CD4-positive, alpha-beta T cell (primary cell): Measurements from ENCODE around the gene LCE7A. TPM values are rescaled to one million over a fixed set of nuclear protein-coding genes. Genes with fewer than 3 reads are reported as not detected.

Experiments
- ATAC-seq: fragments of 200-7000 bp; cut with Tn5 transposase; one replicate; pipeline ENCODE4 v1.10.0; 2022; ENCODE audit warnings: mild to moderate bottlenecking; ENCODE audit not compliant: poor library complexity
- CTCF ChIA-PET: fragments of 350-600 bp; sonication (Branson Sonifier 250); formaldehyde crosslinking; loops from one replicate; lab custom pipeline; 2021; ENCODE audit warnings: antibody characterized with exemption, inconsistent platforms; lab: Charles Lee
- POLR2A ChIA-PET: fragments of 350-600 bp; sonication (Branson Sonifier 250); formaldehyde crosslinking; loops from one replicate; lab custom pipeline; 2021; ENCODE audit warnings: antibody characterized with exemption, inconsistent platforms; lab: Charles Lee
- DNase-seq, 14 experiments: peaks; one replicate each; pipeline ENCODE4 v3.0.0-alpha.2; 2013 to 2020; ENCODE audit warnings: mixed read lengths in 2 of 14
- H3K27ac ChIP-seq, 2 donors: one replicate each; pipeline versions ENCODE4 v1.5.1 to v1.7.0; 2013; ENCODE audit warnings: low read length in 2 of 2, low read depth in 1 of 2, mild to moderate bottlenecking in 1 of 2
- H3K27me3 ChIP-seq, 2 experiments: 1 replicate in 1 of 2; 2 replicates in 1 of 2; pipeline versions ENCODE4 v1.6.1 to v1.7.0; 2013; ENCODE audit warnings: low read length in 2 of 2, control low read depth in 1 of 2, mild to moderate bottlenecking in 1 of 2, moderate library complexity in 1 of 2; ENCODE audit not compliant: insufficient read depth in 2 of 2, control insufficient read depth in 1 of 2
- H3K36me3 ChIP-seq: one replicate; pipeline ENCODE4 v1.6.1; 2013; ENCODE audit warnings: low read length, control low read depth; ENCODE audit not compliant: insufficient read depth
- H3K4me1 ChIP-seq: one replicate; pipeline ENCODE4 v1.6.1; 2013; ENCODE audit warnings: low read length, control low read depth; ENCODE audit not compliant: insufficient read depth
- H3K4me3 ChIP-seq: one replicate; pipeline ENCODE4 v1.5.1; 2013; ENCODE audit warnings: mild to moderate bottlenecking, low read length, moderate library complexity
- H3K9me3 ChIP-seq, 2 experiments: 1 replicate in 1 of 2; 2 replicates in 1 of 2; pipeline versions ENCODE4 v1.6.1 to v1.7.0; 2013; ENCODE audit warnings: low read length in 2 of 2, mild to moderate bottlenecking in 2 of 2, control low read depth in 1 of 2, moderate library complexity in 1 of 2; ENCODE audit not compliant: control insufficient read depth in 1 of 2, insufficient read depth in 1 of 2
- H3K27ac Mint-ChIP-seq: one replicate; pipeline ENCODE4 v1.8.0; 2020; ENCODE audit warnings: mixed read lengths
- H3K27me3 Mint-ChIP-seq: one replicate; pipeline ENCODE4 v1.8.0; 2021; ENCODE audit warnings: mixed read lengths
- H3K36me3 Mint-ChIP-seq: one replicate; pipeline ENCODE4 v1.8.0; 2021; ENCODE audit warnings: low read depth, mixed read lengths
- H3K4me1 Mint-ChIP-seq: one replicate; pipeline ENCODE4 v1.8.0; 2021; ENCODE audit warnings: low read depth, mixed read lengths
- H3K4me3 Mint-ChIP-seq: one replicate; pipeline ENCODE4 v1.8.0; 2020; ENCODE audit warnings: mild to moderate bottlenecking, mixed read lengths
- H3K9me3 Mint-ChIP-seq: one replicate; pipeline ENCODE4 v1.8.0; 2020; ENCODE audit warnings: mixed read lengths
- CTCF ChIP-seq: fragments of 200-600 bp; IDR thresholded peaks from one replicate; pipeline ENCODE4 v1.8.0; 2022; ENCODE audit warnings: antibody characterized with exemption, mild to moderate bottlenecking
- intact Hi-C, 2 experiments: fragments of 100-400 bp; cut with DNase I in 1 of 2; cut with micrococcal nuclease in 1 of 2; formaldehyde crosslinking; loops; one replicate each; pipeline versions ENCODE4 v1.15.1 to v1.9.0; 2023 to 2025; cut with DNase I, micrococcal nuclease
- total RNA-seq, 174 experiments: library from RNA in 2 of 174; stranded (reverse) in 2 of 174; gene quantifications; one replicate each; pipeline ENCODE4 v1.2.3 and lab custom pipeline; 2021 to 2026

Gene LCE7A
- total RNA-seq, 2 experiments from 2014 or later, result not detected

- POLR2A ChIA-PET, result no interaction called here
- CTCF ChIA-PET, result interaction anchor here (1.0 kb wide), 1 partner anchor 25 kb away, joined by 3 read pairs; no protein-coding TSS in a partner anchor
- H3K27me3 Mint-ChIP-seq, result peaks cover 14% of the 10 kb centered on the region
- H3K9me3 ChIP-seq, result peaks cover 0 to 3% of the 10 kb centered on the region in 2 experiments
- DNase-seq, result peak; percentile 18 to 67 (median 36)
- no peaks in the 10 kb centered on the region for H3K4me1 ChIP-seq
- H3K36me3 Mint-ChIP-seq, result no peaks in the 10 kb centered on the region
- peaks cover 6 to 12% of the 10 kb centered on the region in 2 experiments for H3K27me3 ChIP-seq
- H3K36me3 ChIP-seq, result no peaks in the 10 kb centered on the region
- peak; percentile 81 for TF ChIP-seq CTCF
- ATAC-seq, result peak; percentile 39
- H3K27ac ChIP-seq, result no peak overlapping the region
- no peak overlapping the region for H3K4me3 ChIP-seq
- H3K4me1 Mint-ChIP-seq, result no peaks in the 10 kb centered on the region
- no peak overlapping the region for H3K27ac Mint-ChIP-seq
- no peaks in the 10 kb centered on the region for H3K9me3 Mint-ChIP-seq
- no peak overlapping the region for H3K4me3 Mint-ChIP-seq
- intact Hi-C loops, result loop anchor here in 1 of 2 experiments (2.0 kb wide), 2 partner anchors 403 to 409 kb away; no protein-coding TSS in a partner anchor
These were observed 10.1 kb downstream of the LCE7A start for GRCh38 chr1:152869808-152870419.

DNA sequence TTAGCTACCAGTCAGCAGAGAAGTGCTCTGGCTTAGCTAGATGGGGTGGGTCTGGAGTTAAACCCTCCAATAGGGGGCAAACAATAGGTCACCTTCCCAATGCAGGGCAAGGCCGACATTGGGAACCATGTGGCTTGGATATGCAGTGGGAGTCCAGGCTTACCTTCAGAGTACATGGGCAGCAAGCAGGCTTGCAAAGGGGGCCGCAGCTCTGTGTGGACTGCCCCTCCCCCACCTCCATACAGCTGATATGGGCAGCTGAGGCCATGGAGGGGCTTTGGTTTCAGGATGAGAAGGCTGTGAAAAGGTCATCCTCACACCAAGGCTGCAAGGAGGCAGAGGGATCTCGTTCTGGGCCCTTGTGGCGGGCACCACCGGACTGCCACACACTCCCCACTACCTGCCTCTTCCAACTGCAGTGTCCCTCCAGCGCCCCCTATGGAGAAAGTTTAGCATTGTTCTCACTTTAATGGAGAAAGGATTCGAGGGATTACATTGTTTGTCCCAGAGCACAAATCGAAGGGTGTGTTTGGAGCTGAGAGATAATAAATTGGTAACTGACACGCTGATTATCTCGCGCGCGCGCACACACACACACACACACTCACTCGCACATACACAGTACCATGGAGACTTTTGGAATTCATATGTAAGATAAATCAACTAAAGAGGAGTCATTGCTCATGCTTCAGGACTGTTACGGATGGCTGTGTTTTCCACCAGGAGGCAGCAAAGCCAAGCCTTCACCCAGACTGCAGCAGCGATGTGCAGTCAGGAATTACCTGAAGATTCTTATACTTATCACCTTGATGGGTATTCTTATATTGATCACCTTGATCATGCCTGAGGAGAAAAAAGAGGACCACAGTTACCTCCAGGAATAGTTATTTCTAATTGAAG is 11.3 kb downstream of the LCE7A start:
- no peaks in the 10 kb centered on the region for H3K36me3 Mint-ChIP-seq
- no peaks in the 10 kb centered on the region for H3K9me3 Mint-ChIP-seq
- Histone ChIP-seq H3K27me3 (peaks cover 6% of the 10 kb centered on the region in 2 experiments), H3K4me3 (no peak overlapping the region), H3K27ac (no peak overlapping the region), H3K36me3 (no peaks in the 10 kb centered on the region), H3K4me1 (no peaks in the 10 kb centered on the region), H3K9me3 (peaks cover 0 to 3% of the 10 kb centered on the region in 2 experiments)
- H3K27ac Mint-ChIP-seq, result no peak overlapping the region
- POLR2A ChIA-PET, result no interaction called here
- TF ChIP-seq CTCF, result no peak
- peaks cover 18% of the 10 kb centered on the region for H3K27me3 Mint-ChIP-seq
- no peak for DNase-seq
- CTCF ChIA-PET, result interaction anchor here (0.6 kb wide), 1 partner anchor 43 kb away, joined by 3 read pairs; no protein-coding TSS in a partner anchor
- H3K4me1 Mint-ChIP-seq, result no peaks in the 10 kb centered on the region
- intact Hi-C loops, result loop anchor here in 1 of 2 experiments (2.0 kb wide), 1 partner anchor 402 kb away; no protein-coding TSS in a partner anchor
- no peak for ATAC-seq
- no peak overlapping the region for H3K4me3 Mint-ChIP-seq

DNA sequence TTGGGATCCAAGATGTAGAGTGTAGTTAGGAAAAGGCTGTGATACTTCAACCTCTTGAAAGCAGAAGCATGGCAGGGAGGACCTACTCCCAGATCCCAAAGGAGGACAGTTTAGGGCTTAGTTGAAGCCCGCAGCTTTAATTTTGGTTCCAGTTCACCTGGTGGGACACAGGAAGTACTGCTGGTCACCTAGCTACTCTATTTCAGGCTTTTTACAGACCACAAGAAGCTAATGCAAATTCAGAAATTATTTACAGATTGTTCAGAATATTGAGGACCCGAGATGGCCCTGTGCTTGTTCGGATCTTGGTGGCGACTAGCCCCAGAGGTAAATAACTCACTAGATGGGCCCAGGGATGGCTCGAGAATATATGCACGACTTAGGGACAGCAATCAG is 11.9 kb downstream of the LCE7A start:
- POLR2A ChIA-PET, result no interaction called here
- peaks cover 0 to 3% of the 10 kb centered on the region in 2 experiments for H3K9me3 ChIP-seq
- no peak for DNase-seq
- H3K27ac ChIP-seq, result no peak overlapping the region
- Mint-ChIP-seq H3K9me3 (no peaks in the 10 kb centered on the region), H3K4me1 (no peaks in the 10 kb centered on the region), H3K27ac (no peak overlapping the region), H3K4me3 (no peak overlapping the region), H3K27me3 (peaks cover 18% of the 10 kb centered on the region), H3K36me3 (no peaks in the 10 kb centered on the region)
- no peak for TF ChIP-seq CTCF
- CTCF ChIA-PET, result interaction anchor here (0.6 kb wide), 1 partner anchor 42 kb away, joined by 3 read pairs; no protein-coding TSS in a partner anchor
- H3K27me3 ChIP-seq, result peaks cover 0 to 6% of the 10 kb centered on the region in 2 experiments
- no peak overlapping the region for H3K4me3 ChIP-seq
- H3K36me3 ChIP-seq, result no peaks in the 10 kb centered on the region
- ATAC-seq, result no peak
- intact Hi-C loops, result loop anchor here in 1 of 2 experiments (2.0 kb wide), 1 partner anchor 401 kb away; no protein-coding TSS in a partner anchor
- H3K4me1 ChIP-seq, result no peaks in the 10 kb centered on the region
